HL-60 (cell line): ENCODE data around the gene RBFOX1.

ENCODE experiments used
- DNase-seq, 2 experiments: peaks; one replicate each; pipeline ENCODE4 v3.0.0-alpha.2; 2010 to 2020; ENCODE audit warnings: low read depth in 1 of 2, low spot score in 1 of 2
- H3K27ac ChIP-seq: fragments of 250-450 bp; sonication (Bioruptor Pico); replicated peaks from 2 replicates; pipeline ENCODE4 v1.5.1; 2020; ENCODE audit warnings: mild to moderate bottlenecking, moderate library complexity
- H3K27me3 ChIP-seq: fragments of 250-450 bp; sonication (Bioruptor Pico); 2 replicates; pipeline ENCODE4 v1.5.1; 2021; ENCODE audit warnings: mild to moderate bottlenecking, moderate library complexity; ENCODE audit not compliant: insufficient read depth, poor library complexity, severe bottlenecking
- H3K4me3 ChIP-seq: replicated peaks from 2 replicates; pipeline ENCODE4 v1.5.1; 2011; ENCODE audit warnings: mild to moderate bottlenecking, control low read depth, low read length; ENCODE audit not compliant: insufficient read depth
- GABPA ChIP-seq: IDR thresholded peaks from 2 replicates; pipeline ENCODE4 v1.6.1; 2012; ENCODE audit warnings: low read depth
- POLR2AphosphoS5 ChIP-seq: IDR thresholded peaks from 2 replicates; pipeline ENCODE4 v1.6.1; 2012; ENCODE audit warnings: low read depth
- REST ChIP-seq: IDR thresholded peaks from 2 replicates; pipeline ENCODE4 v1.6.1; 2012; ENCODE audit warnings: low read depth; ENCODE audit not compliant: insufficient replicate concordance
- SPI1 ChIP-seq: IDR thresholded peaks from 2 replicates; pipeline ENCODE4 v1.6.1; 2012; ENCODE audit warnings: low read depth, mild to moderate bottlenecking, borderline replicate concordance
- TF ChIP-seq, protein P1 (sequence below): IDR thresholded peaks from one replicate; pipeline ENCODE4 v1.5.1; 2011; ENCODE audit warnings: low read length, control low read depth, inconsistent platforms; ENCODE audit not compliant: insufficient read depth

Gene RBFOX1

GRCh38 chr16:7534749-7535148 is 202.1 kb downstream of the RBFOX1 start:
- H3K27me3 ChIP-seq = no peaks in the 10 kb centered on the region
- no peak for TF ChIP-seq SPI1
- TF ChIP-seq, protein P1, sequence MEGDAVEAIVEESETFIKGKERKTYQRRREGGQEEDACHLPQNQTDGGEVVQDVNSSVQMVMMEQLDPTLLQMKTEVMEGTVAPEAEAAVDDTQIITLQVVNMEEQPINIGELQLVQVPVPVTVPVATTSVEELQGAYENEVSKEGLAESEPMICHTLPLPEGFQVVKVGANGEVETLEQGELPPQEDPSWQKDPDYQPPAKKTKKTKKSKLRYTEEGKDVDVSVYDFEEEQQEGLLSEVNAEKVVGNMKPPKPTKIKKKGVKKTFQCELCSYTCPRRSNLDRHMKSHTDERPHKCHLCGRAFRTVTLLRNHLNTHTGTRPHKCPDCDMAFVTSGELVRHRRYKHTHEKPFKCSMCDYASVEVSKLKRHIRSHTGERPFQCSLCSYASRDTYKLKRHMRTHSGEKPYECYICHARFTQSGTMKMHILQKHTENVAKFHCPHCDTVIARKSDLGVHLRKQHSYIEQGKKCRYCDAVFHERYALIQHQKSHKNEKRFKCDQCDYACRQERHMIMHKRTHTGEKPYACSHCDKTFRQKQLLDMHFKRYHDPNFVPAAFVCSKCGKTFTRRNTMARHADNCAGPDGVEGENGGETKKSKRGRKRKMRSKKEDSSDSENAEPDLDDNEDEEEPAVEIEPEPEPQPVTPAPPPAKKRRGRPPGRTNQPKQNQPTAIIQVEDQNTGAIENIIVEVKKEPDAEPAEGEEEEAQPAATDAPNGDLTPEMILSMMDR = no peak
- TF ChIP-seq GABPA = no peak
- TF ChIP-seq POLR2AphosphoS5 = no peak
- no peak for TF ChIP-seq REST
- H3K27ac ChIP-seq = no peak overlapping the region
- no peak for DNase-seq
- H3K4me3 ChIP-seq = no peak overlapping the region

GRCh38 chr16:7541026-7541425 is 208.4 kb downstream of the RBFOX1 start:
- TF ChIP-seq GABPA = no peak
- TF ChIP-seq SPI1 = no peak
- TF ChIP-seq, protein P1 = no peak
- no peak for TF ChIP-seq POLR2AphosphoS5
- no peak for TF ChIP-seq REST
- Histone ChIP-seq H3K27ac (no peak overlapping the region), H3K27me3 (no peaks in the 10 kb centered on the region), H3K4me3 (no peak overlapping the region)
- no peak for DNase-seq

- Histone ChIP-seq H3K27ac (no peak overlapping the region), H3K27me3 (no peaks in the 10 kb centered on the region), H3K4me3 (no peak overlapping the region)
- TF ChIP-seq REST (no peak), GABPA (no peak), SPI1 (no peak), POLR2AphosphoS5 (no peak)
- TF ChIP-seq, protein P1 = no peak
- DNase-seq = no peak
Observed at GRCh38 chr16:7545251-7545650, 212.6 kb downstream of the RBFOX1 start.
